GM19468 (cell line): ENCODE data around the gene AP2A2.
"Not testable (repeated sequence)": the region's sequence is repeated elsewhere in the genome, so short reads cannot be mapped to it uniquely, and the experiment has no call there.

Experiments
- ATAC-seq: cut with Tn5 transposase; IDR thresholded peaks from one replicate; pipeline ENCODE4 v1.9.1; 2021; ENCODE audit warnings: mild to moderate bottlenecking, moderate library complexity, moderate number of reproducible peaks; ENCODE audit not compliant: unreplicated experiment; ENCODE audit errors: extremely low read depth

AP2A2 gene

DNA sequence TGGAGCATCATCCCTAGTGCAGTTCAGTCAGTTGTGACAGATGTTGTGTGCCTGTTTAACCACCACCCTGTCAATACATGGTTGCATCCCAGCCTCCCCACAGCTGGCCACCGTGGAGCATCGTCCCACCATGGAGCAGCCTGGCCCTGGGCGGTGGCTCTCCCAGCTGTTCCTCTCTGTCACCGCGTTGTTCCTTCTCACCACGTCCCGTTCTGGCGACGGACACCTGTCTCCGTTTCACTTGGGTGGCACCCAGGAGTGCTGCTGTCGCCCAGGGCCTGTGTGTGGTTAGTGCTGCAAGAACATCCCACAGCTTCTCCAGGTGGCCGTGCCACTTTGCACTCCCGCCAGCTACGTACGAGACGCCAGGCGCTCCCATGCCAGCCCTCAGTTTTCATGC is 84.3 kb downstream of the AP2A2 start:
- no peak for ATAC-seq

DNA sequence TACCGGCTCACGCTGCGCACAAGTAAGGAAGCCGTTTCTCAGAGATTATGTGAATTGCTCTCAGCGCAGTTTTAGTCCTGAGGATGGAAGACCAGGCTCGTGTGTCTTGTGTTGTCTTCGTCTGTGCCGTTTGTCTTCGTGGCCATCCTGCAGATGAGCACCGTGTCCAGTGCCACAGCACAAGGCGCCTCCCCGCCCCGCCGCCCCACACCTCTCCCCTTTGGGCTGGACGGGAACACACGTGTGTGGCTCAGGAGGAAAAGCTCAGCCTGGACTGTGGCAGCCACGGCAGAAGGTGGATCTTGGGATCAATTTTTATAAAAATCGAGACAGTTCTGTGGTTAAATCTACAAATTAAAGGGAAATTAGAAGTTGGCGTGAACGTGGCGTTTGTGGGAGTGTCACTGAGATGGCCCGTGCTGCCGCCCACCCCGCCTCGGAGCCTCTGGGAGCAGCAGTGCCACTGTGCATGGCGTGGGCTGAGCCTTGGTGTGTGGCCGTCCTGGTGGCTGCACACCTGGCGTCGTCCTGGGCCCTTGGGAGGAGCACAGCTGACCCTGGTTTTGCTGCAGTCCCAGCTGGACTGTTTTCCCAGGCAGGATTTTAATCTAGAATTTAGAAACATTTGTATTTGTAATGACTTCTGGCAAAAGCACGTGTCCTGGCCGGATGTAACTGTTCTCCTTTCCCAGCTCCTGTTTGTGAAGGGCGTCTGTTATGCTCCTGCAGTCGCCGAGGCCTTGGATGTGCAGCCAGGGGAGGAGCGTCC is 85.1 kb downstream of the AP2A2 start:
- ATAC-seq = no peak

DNA sequence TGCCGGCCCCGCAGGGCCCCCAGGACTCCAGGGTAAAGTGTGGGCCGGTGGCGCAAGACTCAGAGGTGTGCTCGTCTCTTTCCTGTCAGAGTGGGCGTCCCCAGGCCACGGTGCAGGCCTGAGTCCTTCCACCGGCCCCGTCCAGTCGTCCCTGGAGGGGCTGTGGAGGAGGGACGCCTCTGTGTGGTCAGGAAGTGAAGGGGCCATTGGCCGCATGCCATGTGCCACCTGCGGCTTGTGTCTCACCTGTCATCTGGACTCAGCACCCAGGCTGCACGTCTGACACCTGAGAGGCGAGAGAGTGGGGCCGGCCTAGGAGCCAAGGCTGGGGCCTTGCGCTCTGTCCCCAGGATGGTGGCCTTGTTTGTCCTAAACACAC is 85.6 kb downstream of the AP2A2 start:
- ATAC-seq = no peak

- ATAC-seq = no peak
Measured at GRCh38 chr11:1012291-1012690, 86.6 kb downstream of the AP2A2 start.

GRCh38 chr11:1012740-1013630 is 87.3 kb downstream of the AP2A2 start:
- ATAC-seq = no peak

GRCh38 chr11:1013631-1013935 is 87.9 kb downstream of the AP2A2 start:
- ATAC-seq = no peak

GRCh38 chr11:1014276-1014675 is 88.6 kb downstream of the AP2A2 start:
- ATAC-seq = no peak

GRCh38 chr11:1015064-1015463 is 89.4 kb downstream of the AP2A2 start:
- no peak for ATAC-seq

- no peak for ATAC-seq
Measured at GRCh38 chr11:1015826-1016545, 90.3 kb downstream of the AP2A2 start.

DNA sequence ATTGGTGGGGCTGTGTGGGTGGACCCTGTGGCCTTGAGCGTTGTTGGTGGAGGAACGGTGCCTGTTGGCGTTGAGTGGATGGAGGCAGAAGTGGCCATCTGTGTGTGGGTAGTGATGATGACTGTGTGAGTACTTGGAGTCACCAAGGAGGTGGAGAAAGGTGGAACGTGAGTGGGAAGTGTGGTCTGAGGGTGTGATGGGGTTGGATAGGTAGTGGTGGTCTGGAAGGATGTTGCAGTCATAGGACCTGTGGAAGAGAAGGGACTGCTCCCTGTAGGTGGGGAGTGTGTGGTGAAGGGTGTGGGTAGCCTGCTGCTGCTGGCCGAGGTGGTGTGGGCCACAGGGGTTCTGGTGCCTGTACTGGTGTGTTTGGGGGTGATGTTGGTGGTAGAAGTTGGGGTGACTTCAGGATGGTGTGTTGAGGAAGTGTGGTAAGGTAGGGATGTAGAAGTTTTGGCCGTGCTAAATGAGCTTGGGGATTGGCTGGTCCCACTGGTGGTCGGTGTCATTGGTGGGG is 91.0 kb downstream of the AP2A2 start:
- not testable (repeated sequence) for ATAC-seq

DNA sequence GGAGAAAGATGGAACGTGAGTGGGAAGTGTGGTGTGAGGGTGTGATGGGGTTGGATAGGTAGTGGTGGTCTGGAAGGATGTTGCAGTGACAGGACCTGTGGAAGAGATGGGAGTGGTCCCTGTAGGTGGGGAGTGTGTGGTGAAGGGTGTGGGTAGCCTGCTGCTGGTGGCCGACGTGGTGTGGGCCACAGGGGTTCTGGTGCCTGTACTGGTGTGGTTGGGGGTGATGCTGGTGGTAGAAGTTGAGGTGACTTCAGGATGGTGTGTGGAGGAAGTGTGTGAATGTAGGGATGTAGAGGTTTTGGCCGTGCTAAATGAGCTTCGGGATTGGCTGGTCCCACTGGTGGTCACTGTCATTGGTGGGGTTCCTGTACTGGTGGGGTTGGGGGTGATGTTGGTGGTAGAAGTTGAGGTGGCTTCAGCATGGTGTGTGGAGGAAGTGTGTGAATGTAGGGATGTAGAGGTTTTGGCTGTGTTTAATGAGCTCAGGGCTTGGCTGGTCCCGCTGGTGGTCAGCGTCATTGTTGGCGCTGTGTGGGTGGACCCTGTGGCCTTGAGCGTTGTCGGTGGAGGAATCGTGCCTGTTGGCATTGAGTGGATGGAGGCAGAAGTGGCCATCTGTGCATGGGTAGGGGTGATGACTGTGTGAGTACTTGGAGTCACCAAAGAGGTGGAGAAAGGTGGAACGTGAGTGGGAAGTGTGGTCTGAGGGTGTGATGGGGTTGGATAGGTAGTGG is 91.8 kb downstream of the AP2A2 start:
- ATAC-seq = no peak

- no peak for ATAC-seq
Measured at GRCh38 chr11:1018091-1018490, 92.4 kb downstream of the AP2A2 start.

DNA sequence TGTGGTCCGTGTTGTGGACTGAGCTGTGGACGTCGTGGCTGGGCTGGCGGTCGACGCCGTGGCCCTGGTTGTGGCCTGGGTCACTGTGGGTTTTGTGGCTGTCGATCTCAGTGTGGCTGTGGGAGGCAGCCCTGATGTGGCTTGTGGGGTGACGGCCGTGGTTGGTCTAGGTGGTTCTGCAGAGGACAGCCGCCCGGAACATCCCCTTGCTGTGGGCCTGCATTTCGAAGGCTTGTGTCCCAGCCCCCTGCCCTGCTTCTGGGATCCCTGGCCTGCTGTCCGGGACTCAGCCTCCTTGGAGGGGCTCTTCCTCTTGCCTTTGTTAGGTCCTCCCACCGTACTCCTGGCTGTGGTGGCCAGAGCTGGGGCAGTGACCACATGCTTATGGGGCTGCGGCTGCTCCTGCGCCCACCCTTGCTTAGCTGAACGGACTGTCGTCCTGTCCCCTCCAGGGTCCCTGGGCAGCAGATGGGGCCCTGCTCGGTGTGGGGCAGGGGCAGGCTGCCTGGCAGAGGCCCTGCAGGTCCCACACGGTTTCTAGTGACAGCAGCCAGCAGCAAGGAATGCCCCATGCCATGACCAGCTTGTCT is 93.7 kb downstream of the AP2A2 start:
- no peak for ATAC-seq

- no peak for ATAC-seq
Measured at GRCh38 chr11:1020211-1020905, 94.7 kb downstream of the AP2A2 start.

DNA sequence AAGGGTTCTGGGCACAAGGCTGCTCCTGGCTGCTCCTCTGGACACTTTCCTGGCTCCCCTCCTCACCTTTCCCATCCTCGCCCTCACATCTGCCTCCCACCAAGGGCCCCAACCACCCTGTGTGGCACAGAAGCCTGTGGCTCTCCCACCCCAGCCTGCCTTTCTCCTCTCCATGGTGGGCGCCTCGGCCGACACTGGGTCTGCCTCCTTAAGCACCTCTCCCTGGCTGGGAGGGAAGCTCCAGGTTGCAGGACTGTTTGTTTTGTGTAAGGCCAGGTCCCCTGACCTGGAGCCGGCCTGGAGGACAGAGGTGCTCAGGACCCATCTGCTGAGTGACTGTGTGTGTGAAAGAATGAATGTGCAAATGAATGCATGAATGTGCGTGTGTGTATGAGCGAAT is 96.7 kb downstream of the AP2A2 start:
- ATAC-seq = no peak

DNA sequence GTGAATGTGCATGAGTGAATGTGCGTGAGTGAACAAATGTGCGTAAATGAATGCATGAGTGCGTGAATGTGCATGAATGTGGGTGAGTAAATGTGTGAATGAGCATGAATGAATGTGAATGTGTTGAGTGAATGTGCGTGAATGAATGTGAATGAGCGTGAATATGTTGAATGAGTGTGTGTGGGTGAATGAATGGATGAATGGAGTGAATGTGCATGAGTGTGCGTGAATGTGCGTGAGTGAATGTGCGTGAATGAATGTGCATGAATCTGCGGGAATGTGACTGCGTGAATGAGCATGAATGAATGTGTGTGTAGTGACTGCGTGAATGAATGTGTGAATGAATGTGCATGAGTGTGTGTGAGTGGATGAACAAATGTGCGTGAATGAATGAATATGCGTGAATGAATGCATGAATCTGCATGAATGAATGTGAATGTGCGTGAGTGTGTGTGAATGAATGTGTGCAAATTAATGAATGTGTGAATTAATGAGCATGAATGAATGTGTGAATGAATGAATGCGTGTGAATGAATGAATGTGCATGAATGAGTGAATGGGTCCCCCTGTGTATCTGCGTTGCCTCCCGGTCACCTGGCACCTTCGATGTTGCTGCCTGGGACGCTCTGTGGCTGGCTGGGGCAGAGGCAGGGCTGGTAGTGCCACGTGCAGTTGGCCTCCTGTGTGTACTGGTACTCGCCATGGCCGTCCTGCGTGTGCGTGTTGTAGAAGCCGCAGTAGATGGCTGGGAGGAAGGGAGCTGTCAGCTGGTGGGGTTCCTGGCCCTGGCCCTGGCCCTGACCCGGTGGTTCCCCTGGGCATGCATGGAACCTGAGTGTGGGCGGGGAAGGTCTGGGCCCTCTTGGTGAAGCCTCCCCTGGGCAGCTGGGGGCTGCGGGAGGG is 97.5 kb downstream of the AP2A2 start:
- ATAC-seq = no peak

GRCh38 chr11:1023811-1024596 is 98.3 kb downstream of the AP2A2 start:
- ATAC-seq = no peak
